Immature natural killer cell (primary cell): ENCODE results near the gene FRG2. TPM values are rescaled to one million over a fixed set of nuclear protein-coding genes. Genes with fewer than 3 reads are reported as not detected.
"Not testable (repeated sequence)": the region's sequence is repeated elsewhere in the genome, so short reads cannot be mapped to it uniquely, and the experiment has no call there.

Experiments
- DNase-seq, 3 donors: peaks; one replicate each; pipeline ENCODE4 v3.0.0; 2022; ENCODE audit warnings: mixed read lengths in 1 of 3
- H3K27ac Mint-ChIP-seq, 6 donors: one replicate each; pipeline ENCODE4 v1.8.0; 2020; ENCODE audit warnings: mixed read lengths in 6 of 6, mild to moderate bottlenecking in 5 of 6, inconsistent platforms in 4 of 6, moderate library complexity in 3 of 6
- H3K27me3 Mint-ChIP-seq, 3 donors: one replicate each; pipeline ENCODE4 v1.8.0; 2020 to 2021; ENCODE audit warnings: low read depth in 3 of 3, mild to moderate bottlenecking in 3 of 3, mixed read lengths in 3 of 3, moderate library complexity in 3 of 3, inconsistent platforms in 1 of 3
- H3K36me3 Mint-ChIP-seq, 3 donors: one replicate each; pipeline ENCODE4 v1.8.0; 2020; ENCODE audit warnings: mixed read lengths in 3 of 3, inconsistent platforms in 2 of 3, mild to moderate bottlenecking in 2 of 3
- H3K4me1 Mint-ChIP-seq, 2 donors: one replicate each; pipeline ENCODE4 v1.8.0; 2020; ENCODE audit warnings: inconsistent platforms in 2 of 2, mild to moderate bottlenecking in 2 of 2, mixed read lengths in 2 of 2, moderate library complexity in 1 of 2
- H3K4me3 Mint-ChIP-seq, 5 donors: one replicate each; pipeline ENCODE4 v1.8.0; 2020; ENCODE audit warnings: mild to moderate bottlenecking in 5 of 5, mixed read lengths in 5 of 5, inconsistent platforms in 3 of 5, moderate library complexity in 3 of 5
- H3K9me3 Mint-ChIP-seq, 6 donors: one replicate each; pipeline ENCODE4 v1.8.0; 2020; ENCODE audit warnings: mild to moderate bottlenecking in 6 of 6, mixed read lengths in 6 of 6, inconsistent platforms in 4 of 6, moderate library complexity in 3 of 6
- polyA plus RNA-seq, 3 donors: library from polyadenylated mRNA; unstranded; fragments of 300-500 nt; fragmentation: Illumina TruSeq; gene quantifications; one replicate each; pipeline ENCODE4 v1.2.3, GENCODE V29; 2021

The FRG2 gene
- polyA plus RNA-seq, 3 donors from 2014 or later = not detected

DNA sequence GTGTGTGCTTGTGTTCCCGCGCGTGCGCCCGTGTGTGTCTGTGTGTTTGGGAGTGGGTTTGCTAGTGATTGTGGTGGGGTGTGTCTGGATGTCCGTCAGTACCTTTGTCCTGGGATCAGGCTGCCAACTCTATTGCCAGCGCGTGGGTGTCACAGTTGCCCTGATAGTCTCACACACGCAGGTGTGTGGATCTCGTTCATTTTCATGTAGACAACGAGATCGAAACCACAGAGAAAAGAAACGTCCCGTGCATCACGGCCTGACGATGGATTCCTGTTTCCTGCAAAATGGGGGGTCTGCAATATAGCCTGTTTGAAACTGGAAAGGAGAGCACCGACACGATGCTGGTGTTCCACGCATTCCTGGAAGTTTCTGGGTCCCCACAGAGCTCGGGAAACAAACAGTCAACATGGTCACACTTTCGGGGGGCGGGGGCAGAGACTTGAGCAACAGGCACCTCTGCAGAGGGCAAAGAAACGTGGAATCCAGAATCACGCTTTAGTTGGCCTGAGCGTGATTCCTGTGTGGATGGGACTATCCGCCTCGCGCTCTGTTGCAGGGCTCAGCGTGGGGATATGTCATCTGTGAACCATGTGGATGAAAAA is 7.1 kb downstream of the FRG2 start:
- H3K36me3 Mint-ChIP-seq, H3K27ac Mint-ChIP-seq, H3K9me3 Mint-ChIP-seq, DNase-seq: not testable (repeated sequence)
- peaks cover 12 to 35% of the 10 kb centered on the region in 2 donors for H3K4me1 Mint-ChIP-seq
- H3K4me3 Mint-ChIP-seq = peak overlapping the region in 4 of 5 donors; percentile 5 to 55 (median 48)
- peaks cover 18 to 34% (median 31%) of the 10 kb centered on the region in 3 donors for H3K27me3 Mint-ChIP-seq

DNA sequence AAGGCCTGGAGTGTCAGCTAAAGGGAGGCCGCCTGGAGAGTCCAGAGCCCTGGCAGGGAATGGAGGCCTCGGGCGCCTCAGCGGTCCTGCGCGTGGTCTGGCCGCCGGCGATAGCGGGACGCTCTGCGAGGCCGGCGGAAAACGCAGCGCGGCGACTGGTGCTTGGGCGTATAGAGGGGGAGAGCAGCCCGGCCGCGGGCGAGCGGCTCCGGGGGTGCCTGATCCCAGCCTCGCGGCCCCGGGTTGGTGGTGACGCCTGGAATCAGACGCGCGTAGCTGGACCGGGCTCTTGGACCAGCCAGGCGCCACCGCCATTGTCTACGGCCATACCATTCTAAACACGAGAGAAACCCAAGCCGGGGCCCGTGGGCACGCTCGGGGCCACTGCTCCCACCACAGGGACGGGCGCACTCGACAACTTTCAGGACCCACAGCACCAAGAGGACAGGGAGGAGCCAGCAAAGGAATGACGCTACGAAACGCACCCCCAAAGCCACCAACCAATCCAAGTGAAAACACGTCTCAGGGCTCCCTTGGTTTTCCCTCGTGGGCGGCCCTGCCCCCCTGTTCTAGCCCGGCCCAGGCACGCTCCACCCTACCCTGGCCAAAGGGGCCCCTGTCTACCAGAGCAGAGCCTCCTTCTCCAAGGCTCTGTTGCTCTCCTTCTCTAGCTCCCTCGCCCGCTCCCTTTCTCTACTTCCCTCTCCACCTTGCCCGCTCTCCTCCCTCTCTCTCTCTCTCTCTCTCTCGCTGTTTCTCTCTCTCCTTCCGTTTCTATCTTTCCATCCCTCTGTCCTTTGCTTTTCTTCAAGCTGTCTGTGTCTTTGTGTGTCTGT is 7.8 kb downstream of the FRG2 start:
- peaks cover 21 to 38% (median 35%) of the 10 kb centered on the region in 3 donors for H3K27me3 Mint-ChIP-seq
- peaks cover 0 to 8% (median 5%) of the 10 kb centered on the region in 3 donors for H3K36me3 Mint-ChIP-seq
- H3K4me1 Mint-ChIP-seq = peaks cover 16 to 38% of the 10 kb centered on the region in 2 donors
- H3K9me3 Mint-ChIP-seq = peaks cover 0 to 13% (median 4%) of the 10 kb centered on the region in 6 donors
- H3K4me3 Mint-ChIP-seq = peak overlapping the region in 3 of 5 donors; percentile 5 to 55 (median 39)
- DNase-seq = no peak
- no peak overlapping the region for H3K27ac Mint-ChIP-seq

DNA sequence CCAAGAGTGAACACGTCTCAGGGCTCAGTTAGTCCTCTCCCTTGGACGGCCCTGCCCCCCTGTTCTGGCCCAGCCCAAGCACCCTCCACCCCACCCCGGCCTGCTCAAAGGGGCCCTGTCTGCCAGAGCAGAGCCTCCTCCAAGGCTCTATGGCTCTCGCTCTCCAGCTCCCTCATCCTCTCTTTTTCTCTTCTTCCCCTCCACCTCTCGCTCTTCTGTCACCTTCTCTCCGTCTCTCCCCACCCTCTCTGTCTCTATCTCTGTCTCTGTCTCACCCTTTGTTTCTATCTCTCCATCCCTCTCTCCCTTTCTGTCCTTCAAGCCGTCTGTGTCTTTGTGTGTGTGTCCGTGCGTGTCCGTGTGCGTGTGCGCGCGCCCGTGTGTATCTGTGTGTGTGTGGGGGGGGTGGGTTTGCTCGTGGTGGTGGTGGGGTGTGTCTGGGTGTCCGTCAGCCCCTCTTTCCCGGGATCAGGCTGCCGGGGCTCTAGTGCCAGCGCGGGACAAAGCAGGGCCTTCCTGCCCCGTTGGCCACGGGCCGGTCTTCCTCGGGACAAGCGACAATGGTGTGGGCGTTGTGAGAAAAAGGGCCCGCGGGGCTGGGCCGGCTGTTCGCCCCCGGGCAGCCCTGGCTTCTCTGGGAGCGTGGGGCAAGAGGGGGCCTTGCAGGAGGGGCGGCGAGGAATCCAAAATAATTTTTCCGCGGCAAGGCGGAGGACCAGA is 8.7 kb downstream of the FRG2 start:
- H3K9me3 Mint-ChIP-seq = peaks cover 0 to 18% (median 7%) of the 10 kb centered on the region in 6 donors
- DNase-seq = no peak
- peaks cover 28 to 43% (median 37%) of the 10 kb centered on the region in 3 donors for H3K27me3 Mint-ChIP-seq
- H3K36me3 Mint-ChIP-seq = peaks cover 0 to 8% (median 5%) of the 10 kb centered on the region in 3 donors
- H3K27ac Mint-ChIP-seq = no peak overlapping the region
- H3K4me3 Mint-ChIP-seq = peak overlapping the region in 3 of 5 donors; percentile 14 to 35 (median 25)
- peaks cover 21 to 38% of the 10 kb centered on the region in 2 donors for H3K4me1 Mint-ChIP-seq

DNA sequence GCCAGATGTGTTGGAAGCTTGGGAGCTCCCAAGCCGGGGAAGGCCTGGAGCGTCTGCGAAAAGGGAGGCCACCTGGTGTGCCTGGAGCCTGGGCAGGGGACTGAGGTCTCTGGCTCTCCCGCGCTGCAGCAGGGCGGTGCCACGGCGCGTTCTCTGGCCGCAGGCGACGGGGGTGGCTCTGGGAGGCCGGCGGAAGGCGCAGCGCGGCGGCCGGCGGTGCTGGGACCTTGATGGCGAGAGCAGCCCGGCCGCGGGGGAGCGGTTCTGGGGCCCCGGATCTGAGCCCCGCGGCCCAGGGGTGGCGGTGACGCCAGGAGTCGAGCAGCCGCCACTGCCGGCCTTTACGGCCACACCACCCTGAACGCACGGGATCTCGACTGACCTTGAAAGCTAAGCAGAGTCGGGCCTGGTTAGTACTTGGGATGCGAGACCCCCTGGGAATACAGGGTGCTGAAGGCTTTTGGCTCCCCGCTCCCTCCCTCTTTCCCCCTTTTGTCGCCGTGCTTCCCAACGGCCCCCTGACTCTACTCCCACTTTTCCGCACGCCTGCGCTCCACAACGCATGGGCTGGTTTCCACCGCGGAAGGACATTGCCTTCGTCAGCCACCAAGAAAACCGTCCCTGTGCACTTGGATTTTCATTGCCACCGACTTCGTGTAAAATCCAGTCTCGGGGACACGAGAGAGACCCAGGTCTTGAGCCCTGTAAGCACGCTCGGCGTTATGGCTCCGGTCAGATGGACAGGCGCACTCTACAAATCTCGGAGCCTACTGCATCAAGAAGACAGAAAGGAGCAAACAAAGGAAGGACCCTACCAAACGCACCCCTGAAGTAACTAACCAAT is 9.5 kb downstream of the FRG2 start:
- DNase-seq = no peak
- H3K9me3 Mint-ChIP-seq = peaks cover 0 to 22% (median 8%) of the 10 kb centered on the region in 6 donors
- peaks cover 21 to 35% of the 10 kb centered on the region in 2 donors for H3K4me1 Mint-ChIP-seq
- peaks cover 0 to 8% (median 5%) of the 10 kb centered on the region in 3 donors for H3K36me3 Mint-ChIP-seq
- H3K27me3 Mint-ChIP-seq = peaks cover 28 to 44% (median 34%) of the 10 kb centered on the region in 3 donors
- H3K4me3 Mint-ChIP-seq = peak overlapping the region in 2 of 5 donors; percentile 25 to 35
- no peak overlapping the region for H3K27ac Mint-ChIP-seq

DNA sequence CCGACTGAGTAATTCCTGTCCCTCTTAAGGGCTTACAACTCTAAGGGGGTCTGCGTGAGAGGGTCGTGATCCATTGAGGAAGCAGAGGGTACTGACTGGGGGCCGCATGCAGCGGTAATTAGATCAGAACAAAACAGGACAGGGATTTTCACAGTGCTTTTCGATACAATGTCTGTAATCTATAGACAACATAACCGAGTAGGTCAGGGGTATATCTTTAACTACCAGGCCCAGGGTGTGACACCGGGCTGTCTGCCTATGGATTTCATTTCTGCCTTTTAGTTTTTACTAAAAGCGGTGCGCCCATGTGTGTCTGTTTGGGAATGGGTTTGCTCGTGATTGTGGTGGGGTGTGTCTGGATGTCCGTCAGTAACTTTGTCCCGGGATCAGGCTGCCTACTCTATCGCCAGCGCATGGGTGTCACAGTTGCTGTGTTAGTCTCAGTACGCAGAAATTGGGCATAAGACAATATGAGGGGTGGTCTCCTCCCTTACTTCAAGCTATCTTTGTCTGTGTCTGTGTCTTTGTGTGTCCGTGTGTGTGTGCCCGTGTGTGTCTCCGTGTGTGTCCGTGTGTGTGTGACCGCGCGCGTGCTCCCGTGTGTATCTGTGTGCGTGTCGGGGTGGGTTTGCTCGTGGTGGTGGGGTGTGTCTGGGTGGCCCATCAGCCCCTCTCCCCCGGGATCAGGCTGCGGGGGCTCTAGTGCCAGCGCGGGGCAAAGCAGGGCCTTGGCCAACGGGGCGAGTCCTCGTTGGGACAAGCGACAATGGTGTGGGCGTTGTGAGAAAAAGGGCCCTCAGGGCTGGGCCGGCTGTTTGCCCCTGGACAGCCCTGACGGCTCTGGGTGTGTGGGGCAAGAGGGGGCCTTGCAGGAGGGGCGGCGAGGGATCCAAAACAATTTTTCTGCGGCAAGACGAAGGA is 10.4 kb downstream of the FRG2 start:
- Mint-ChIP-seq H3K36me3 (peaks cover 0 to 8% (median 5%) of the 10 kb centered on the region in 3 donors), H3K4me3 (peak overlapping the region in 4 of 5 donors; percentile 66 to 79 (median 74)), H3K9me3 (peaks cover 0 to 22% (median 8%) of the 10 kb centered on the region in 6 donors), H3K27ac (peak overlapping the region in 1 of 6 donors; percentile 7), H3K4me1 (peaks cover 21 to 35% of the 10 kb centered on the region in 2 donors), H3K27me3 (peaks cover 28 to 44% (median 34%) of the 10 kb centered on the region in 3 donors)
- DNase-seq = no peak

DNA sequence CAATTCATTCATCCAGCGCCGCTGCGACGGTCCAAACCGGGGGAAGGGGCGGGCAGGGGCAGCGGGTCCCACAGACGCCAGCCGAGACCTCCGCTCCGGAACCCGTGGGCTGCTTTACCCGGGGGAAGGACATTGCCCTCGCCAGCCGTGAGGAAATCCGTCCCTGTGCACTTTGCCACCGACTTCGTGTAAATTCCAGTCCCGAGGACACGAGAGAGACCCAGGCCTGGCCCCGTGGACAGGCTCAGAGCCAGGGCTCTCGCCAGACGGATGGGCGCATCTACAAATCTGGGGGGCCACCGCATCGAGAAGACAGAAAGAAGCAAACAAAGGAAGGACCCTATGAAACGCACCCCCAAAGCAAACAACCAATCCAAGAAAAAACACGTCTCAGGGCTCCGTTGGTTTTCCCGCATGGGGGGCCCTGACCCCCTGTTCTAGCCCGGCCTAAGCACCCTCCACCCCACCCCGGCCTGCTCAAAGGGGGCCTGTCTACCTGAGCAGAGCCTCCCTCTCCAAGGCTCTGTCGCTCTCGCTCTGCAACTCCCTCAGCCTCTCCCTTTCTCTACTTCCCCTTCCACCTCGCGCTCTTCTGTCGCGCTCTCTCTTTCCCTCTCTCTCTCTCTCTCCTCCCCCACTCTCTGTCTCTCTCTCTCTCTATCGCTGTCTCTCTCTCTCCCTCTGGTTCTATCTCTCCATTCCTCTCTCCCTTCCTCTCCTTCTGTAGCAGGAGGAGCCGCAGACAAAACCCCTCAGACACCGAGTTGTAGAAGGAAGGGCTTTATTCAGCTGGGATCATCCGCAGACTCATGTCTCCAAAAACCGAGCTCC is 11.3 kb downstream of the FRG2 start:
- H3K27me3 Mint-ChIP-seq = peaks cover 24 to 44% (median 33%) of the 10 kb centered on the region in 3 donors
- DNase-seq = no peak
- H3K9me3 Mint-ChIP-seq = peaks cover 0 to 22% (median 8%) of the 10 kb centered on the region in 6 donors
- H3K27ac Mint-ChIP-seq = peak overlapping the region in 2 of 6 donors; percentile 7 to 69
- peaks cover 0 to 8% (median 5%) of the 10 kb centered on the region in 3 donors for H3K36me3 Mint-ChIP-seq
- H3K4me1 Mint-ChIP-seq = peaks cover 15 to 29% of the 10 kb centered on the region in 2 donors
- peak overlapping the region in 4 of 5 donors; percentile 66 to 79 (median 74) for H3K4me3 Mint-ChIP-seq

DNA sequence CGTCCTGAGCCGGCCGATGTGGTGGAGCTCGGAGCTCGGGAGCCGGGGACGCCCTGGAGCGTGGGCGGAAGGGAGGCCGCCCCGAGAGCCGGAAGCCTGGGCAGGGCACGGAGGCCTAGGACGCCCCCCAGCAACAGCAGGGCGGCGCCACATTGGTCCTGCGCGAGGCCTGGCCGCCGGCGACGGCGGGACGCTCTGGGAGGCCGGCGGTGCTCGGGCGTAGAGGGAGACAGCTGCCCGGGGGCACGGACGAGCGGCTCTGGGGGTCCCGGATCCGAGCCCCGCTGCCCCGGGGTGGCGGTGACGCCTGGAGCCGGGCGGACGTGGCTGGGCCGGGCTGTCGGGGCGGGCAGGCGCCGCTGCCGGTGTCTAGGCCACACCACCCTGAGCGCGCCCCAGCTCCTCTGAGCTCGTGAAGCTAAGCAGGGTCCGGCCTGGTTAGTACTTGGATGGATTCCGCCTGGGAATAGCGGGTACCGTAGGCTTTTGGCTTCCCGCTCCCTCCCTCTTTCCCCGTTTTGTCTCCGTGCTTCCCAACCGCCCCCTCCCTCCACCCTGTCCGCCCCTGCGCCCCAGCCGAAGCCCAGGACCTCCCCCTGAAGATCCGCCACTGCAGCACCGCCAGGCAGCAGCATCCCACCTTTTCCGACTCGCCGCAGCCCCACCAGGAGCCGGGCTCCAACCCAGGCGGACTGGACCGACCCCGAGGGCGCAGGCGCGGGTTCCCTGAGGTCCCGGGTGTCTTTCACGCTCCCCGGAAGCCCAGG is 12.1 kb downstream of the FRG2 start:
- DNase-seq = peak in 1 of 3 donors; percentile 50
- Mint-ChIP-seq H3K27ac (peak overlapping the region in 1 of 6 donors; percentile 35), H3K4me3 (peak overlapping the region; percentile 60 to 85 (median 72)), H3K36me3 (peaks cover 0 to 8% (median 5%) of the 10 kb centered on the region in 3 donors), H3K27me3 (peaks cover 22 to 37% (median 25%) of the 10 kb centered on the region in 3 donors), H3K4me1 (peaks cover 13 to 25% of the 10 kb centered on the region in 2 donors), H3K9me3 (peaks cover 0 to 22% (median 7%) of the 10 kb centered on the region in 6 donors)

DNA sequence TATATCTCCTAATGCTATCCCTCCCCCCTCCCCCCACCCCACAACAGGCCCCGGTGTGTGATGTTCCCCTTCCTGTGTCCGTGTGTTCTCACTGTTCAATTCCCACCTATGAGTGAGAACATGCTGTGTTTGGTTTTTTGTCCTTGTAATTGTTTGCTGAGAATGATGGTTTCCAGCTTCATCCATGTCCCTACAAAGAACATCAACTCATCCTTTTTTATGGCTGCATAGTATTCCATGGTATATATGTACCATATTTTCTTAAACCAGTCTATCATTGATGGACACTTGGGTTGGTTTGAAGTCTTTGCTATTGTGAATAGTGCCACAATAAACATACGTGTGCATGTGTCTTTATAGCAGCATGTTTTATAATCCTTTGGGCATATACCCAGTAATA is 37.1 kb downstream of the FRG2 start:
- H3K27me3 Mint-ChIP-seq, H3K4me3 Mint-ChIP-seq, DNase-seq, H3K27ac Mint-ChIP-seq, H3K4me1 Mint-ChIP-seq, H3K36me3 Mint-ChIP-seq, H3K9me3 Mint-ChIP-seq: not testable (repeated sequence)

DNA sequence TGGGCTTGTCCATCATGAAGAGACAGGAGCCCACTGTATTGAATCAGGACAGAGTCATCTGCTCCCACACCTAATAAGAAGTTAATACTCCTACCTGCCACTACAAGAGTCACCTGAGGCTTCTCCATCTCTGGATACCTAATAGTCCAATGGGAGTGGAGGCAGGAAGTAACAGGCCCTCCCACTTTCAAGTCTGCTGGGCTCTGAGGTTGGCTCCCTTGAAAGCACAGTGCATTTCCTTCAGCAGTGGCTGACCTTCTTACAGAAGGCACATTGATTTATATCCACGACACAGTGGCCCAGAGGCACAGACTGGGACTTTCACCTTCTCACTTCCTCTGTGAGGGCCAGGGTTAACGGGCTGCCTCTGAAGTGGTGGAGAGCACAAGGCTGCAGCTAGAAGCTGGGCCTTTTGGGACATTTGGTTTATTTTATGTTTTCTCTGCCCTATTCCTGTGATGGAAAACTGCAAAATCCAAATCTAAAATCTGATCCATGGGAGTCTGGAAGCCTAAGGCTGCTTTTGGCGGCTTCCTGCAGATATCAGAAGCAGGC is 38.1 kb downstream of the FRG2 start:
- H3K4me3 Mint-ChIP-seq = no peak overlapping the region
- DNase-seq = no peak
- H3K4me1 Mint-ChIP-seq = no peaks in the 10 kb centered on the region
- H3K27me3 Mint-ChIP-seq = peaks cover 0 to 4% (median 0%) of the 10 kb centered on the region in 3 donors
- no peaks in the 10 kb centered on the region for H3K36me3 Mint-ChIP-seq
- no peaks in the 10 kb centered on the region for H3K9me3 Mint-ChIP-seq
- no peak overlapping the region for H3K27ac Mint-ChIP-seq

DNA sequence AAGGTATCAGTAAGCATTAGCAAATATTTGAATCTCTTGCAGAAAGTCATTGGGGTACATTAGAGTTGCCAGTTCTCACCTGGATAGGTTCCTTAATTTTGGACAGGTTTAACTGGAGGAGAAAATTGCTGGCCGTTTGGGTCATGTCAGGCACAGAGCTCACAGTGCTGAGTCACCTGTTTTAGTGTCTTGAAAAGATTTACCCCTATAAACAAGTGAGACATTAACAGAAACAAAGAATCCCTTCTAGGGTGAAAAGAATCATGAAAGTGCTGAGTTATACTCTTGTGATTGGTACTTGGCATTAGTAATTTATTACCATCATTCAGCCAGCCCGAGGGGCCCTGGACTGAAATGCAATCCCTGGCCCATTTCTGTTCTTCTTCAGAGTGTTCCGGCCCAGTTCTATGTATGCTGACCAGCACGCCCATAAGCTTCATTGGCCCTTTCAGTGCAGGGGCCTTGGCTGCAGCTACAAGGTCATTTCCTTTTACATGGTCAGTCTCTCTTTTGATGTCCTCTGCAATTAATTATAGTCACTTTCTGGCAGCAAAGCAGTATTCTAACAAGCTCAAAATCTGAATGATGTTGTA is 41.3 kb downstream of the FRG2 start:
- H3K4me1 Mint-ChIP-seq, H3K27ac Mint-ChIP-seq, H3K36me3 Mint-ChIP-seq, DNase-seq, H3K27me3 Mint-ChIP-seq, H3K4me3 Mint-ChIP-seq, H3K9me3 Mint-ChIP-seq: not testable (repeated sequence)
